ENCODE data around the gene HIP1R.
"Not testable (repeated sequence)": the region's sequence is repeated elsewhere in the genome, so short reads cannot be mapped to it uniquely, and the experiment has no call there.

The HIP1R gene

GRCh38 chr12:122862872-122863701 lies 27.8 kb downstream of the HIP1R start:
- DNase-seq: no peak

- no peak for DNase-seq
Observed at GRCh38 chr12:122864894-122865253, 29.6 kb downstream of the HIP1R start.

- no peak for DNase-seq
Observed at GRCh38 chr12:122865268-122866231, 30.3 kb downstream of the HIP1R start.

- no peak for DNase-seq
Observed at GRCh38 chr12:122866379-122866778, 31.1 kb downstream of the HIP1R start.

- DNase-seq: no peak
Observed at GRCh38 chr12:122866950-122867607, 31.8 kb downstream of the HIP1R start.

GRCh38 chr12:122867691-122868461 lies 32.6 kb downstream of the HIP1R start:
- DNase-seq: no peak

- no peak for DNase-seq
Observed at GRCh38 chr12:122868471-122869177, 33.4 kb downstream of the HIP1R start.

- DNase-seq: no peak
Observed at GRCh38 chr12:122869207-122869973, 34.1 kb downstream of the HIP1R start.

GRCh38 chr12:122870163-122870842 lies 35.0 kb downstream of the HIP1R start:
- DNase-seq: no peak

GRCh38 chr12:122870867-122871664 lies 35.8 kb downstream of the HIP1R start:
- DNase-seq: no peak

- no peak for DNase-seq
Observed at GRCh38 chr12:122871851-122872780, 36.9 kb downstream of the HIP1R start.

GRCh38 chr12:122872815-122873361 lies 37.6 kb downstream of the HIP1R start:
- DNase-seq: no peak

- DNase-seq: no peak
Observed at GRCh38 chr12:122873540-122873939, 38.3 kb downstream of the HIP1R start.

GRCh38 chr12:122874081-122874480 lies 38.8 kb downstream of the HIP1R start:
- DNase-seq: no peak

- no peak for DNase-seq
Observed at GRCh38 chr12:122875590-122876220, 40.4 kb downstream of the HIP1R start.

- DNase-seq: not testable (repeated sequence)
Observed at GRCh38 chr12:122876281-122876680, 41.0 kb downstream of the HIP1R start.

GRCh38 chr12:122876731-122877130 lies 41.5 kb downstream of the HIP1R start:
- no peak for DNase-seq

Data from NCI-H524 treated with DMSO at 0.1 percent for 48 hours (cell line).